IMR-90 (cell line): ENCODE data around the gene OR1L8. TPM values are rescaled to one million over a fixed set of nuclear protein-coding genes. Genes with fewer than 3 reads are reported as not detected.

Source experiments
- ATAC-seq: fragments of 200-7000 bp; cut with Tn5 transposase; 2 replicates; pipeline ENCODE4 v1.9.1; 2020; ENCODE audit warnings: low read depth, mild to moderate bottlenecking, moderate library complexity
- BruUV-seq: library from RNA; stranded (reverse); fragments of 400-500 nt; replicated peaks from 2 replicates; lab custom pipeline; 2021; lab: Mats Ljungman, UMichigan
- CTCF ChIA-PET: fragments of 300-600 bp; formaldehyde crosslinking; extraction: SDS; loops from one replicate; lab custom pipeline; 2021; ENCODE audit warnings: antibody characterized with exemption; lab: Yijun Ruan, JAX
- POLR2A ChIA-PET: fragments of 300-600 bp; sonication (Branson Sonifier 250); formaldehyde crosslinking; loops from one replicate; lab custom pipeline; 2022; ENCODE audit warnings: antibody characterized with exemption; ENCODE audit not compliant: unreplicated experiment; lab: Charles Lee
- DNase-seq: peaks from one replicate; pipeline ENCODE4 v3.0.0; 2013
- H2AFZ ChIP-seq: replicated peaks from 2 replicates; pipeline ENCODE3; 2013; ENCODE audit warnings: low read length, mild to moderate bottlenecking; ENCODE audit not compliant: poor library complexity
- H2AK5ac ChIP-seq: 2 replicates; pipeline ENCODE4 v1.6.1; 2013; ENCODE audit warnings: low read depth, low read length, inconsistent platforms
- H2AK9ac ChIP-seq: replicated peaks from 2 replicates; pipeline ENCODE3; 2013; ENCODE audit warnings: mild to moderate bottlenecking, low read depth, low read length, moderate library complexity; ENCODE audit not compliant: poor library complexity
- H2BK120ac ChIP-seq: 2 replicates; pipeline ENCODE4 v1.6.1; 2013; ENCODE audit warnings: low read depth, low read length, inconsistent platforms
- H2BK15ac ChIP-seq: 3 replicates; pipeline ENCODE4 v1.6.1; 2013; ENCODE audit warnings: low read depth, low read length, inconsistent platforms
- H2BK20ac ChIP-seq: 2 replicates; pipeline ENCODE4 v1.6.1; 2013; ENCODE audit warnings: low read depth, mild to moderate bottlenecking, inconsistent platforms, low read length, moderate library complexity
- H2BK5ac ChIP-seq: 2 replicates; pipeline ENCODE4 v1.6.1; 2013; ENCODE audit warnings: mild to moderate bottlenecking, low read depth, low read length, inconsistent platforms; ENCODE audit not compliant: poor library complexity, severe bottlenecking
- H3K14ac ChIP-seq: replicated peaks from 2 replicates; pipeline ENCODE4 v1.6.1; 2013; ENCODE audit warnings: low read depth, low read length, inconsistent platforms
- H3K18ac ChIP-seq: 2 replicates; pipeline ENCODE4 v1.6.1; 2013; ENCODE audit warnings: low read depth, low read length, control low read depth
- H3K23ac ChIP-seq: 2 replicates; pipeline ENCODE4 v1.6.1; 2013; ENCODE audit warnings: low read depth, low read length, inconsistent platforms
- H3K27ac ChIP-seq: 2 replicates; pipeline ENCODE4 v1.5.1; 2013; ENCODE audit warnings: mild to moderate bottlenecking, control low read depth, low read length; ENCODE audit not compliant: insufficient read depth
- H3K27me3 ChIP-seq: 2 replicates; pipeline ENCODE4 v1.6.1; 2013; ENCODE audit warnings: low read length; ENCODE audit not compliant: control insufficient read depth, insufficient read depth
- H3K36me3 ChIP-seq: 2 replicates; pipeline ENCODE4 v1.6.1; 2013; ENCODE audit warnings: low read length, mixed read lengths; ENCODE audit not compliant: control insufficient read depth, insufficient read depth
- H3K4ac ChIP-seq: 2 replicates; pipeline ENCODE4 v1.6.1; 2013; ENCODE audit warnings: low read depth, low read length, inconsistent platforms
- H3K4me1 ChIP-seq: 2 replicates; pipeline ENCODE4 v1.6.1; 2013; ENCODE audit warnings: low read length, mixed read lengths; ENCODE audit not compliant: control insufficient read depth, insufficient read depth
- H3K4me2 ChIP-seq: 2 replicates; pipeline ENCODE4 v1.6.1; 2013; ENCODE audit warnings: low read depth, mild to moderate bottlenecking, control low read depth, low read length, moderate library complexity
- H3K4me3 ChIP-seq: 2 replicates; pipeline ENCODE4 v1.5.1; 2013; ENCODE audit warnings: low read depth, mild to moderate bottlenecking, control low read depth, low read length, moderate library complexity; ENCODE audit not compliant: insufficient read depth
- H3K56ac ChIP-seq: 2 replicates; pipeline ENCODE4 v1.6.1; 2013; ENCODE audit warnings: low read length, inconsistent platforms; ENCODE audit not compliant: insufficient read depth; ENCODE audit errors: extremely low read depth
- H3K79me1 ChIP-seq, 2 experiments: 2 replicates each; pipeline ENCODE4 v1.6.1; 2013; ENCODE audit warnings: low read length in 2 of 2, inconsistent platforms in 1 of 2, low read depth in 1 of 2
- H3K9ac ChIP-seq: 2 replicates; pipeline ENCODE4 v1.6.1; 2013; ENCODE audit warnings: low read depth, low read length, control low read depth
- H3K9me1 ChIP-seq: 2 replicates; pipeline ENCODE4 v1.6.1; 2013; ENCODE audit warnings: low read length, inconsistent platforms; ENCODE audit not compliant: insufficient read depth
- H3K9me3 ChIP-seq: 2 replicates; pipeline ENCODE4 v1.6.1; 2013; ENCODE audit warnings: low read length; ENCODE audit not compliant: control insufficient read depth, insufficient read depth
- H4K20me1 ChIP-seq: 2 replicates; pipeline ENCODE4 v1.6.1; 2013; ENCODE audit warnings: low read length, inconsistent platforms; ENCODE audit not compliant: insufficient read depth
- H4K5ac ChIP-seq: 2 replicates; pipeline ENCODE4 v1.6.1; 2013; ENCODE audit warnings: mild to moderate bottlenecking, low read depth, low read length, control low read depth
- H4K8ac ChIP-seq, 2 experiments: 2 replicates each; pipeline ENCODE4 v1.6.1; 2013; ENCODE audit warnings: low read depth in 2 of 2, low read length in 2 of 2, control low read depth in 1 of 2, inconsistent platforms in 1 of 2
- H4K91ac ChIP-seq: 2 replicates; pipeline ENCODE4 v1.6.1; 2013; ENCODE audit warnings: low read depth, low read length, inconsistent platforms; ENCODE audit not compliant: insufficient read depth
- BHLHE40 ChIP-seq: fragments of 150-350 bp; IDR thresholded peaks from 2 replicates; pipeline ENCODE4 v1.6.1; 2016; ENCODE audit warnings: mild to moderate bottlenecking, low read depth, low read length
- CEBPB ChIP-seq: IDR thresholded peaks from 2 replicates; pipeline ENCODE4 v1.6.1; 2012; ENCODE audit warnings: low read depth, low read length, improper control_type of control experiment
- MAFK ChIP-seq: IDR thresholded peaks from 2 replicates; pipeline ENCODE4 v1.6.1; 2012; ENCODE audit warnings: low read depth, low read length, improper control_type of control experiment
- MAZ ChIP-seq: IDR thresholded peaks from 2 replicates; pipeline ENCODE4 v1.6.1; 2012; ENCODE audit warnings: low read depth, mild to moderate bottlenecking, low read length, improper control_type of control experiment, moderate library complexity, borderline replicate concordance
- MXI1 ChIP-seq: IDR thresholded peaks from 2 replicates; pipeline ENCODE4 v1.6.1; 2012; ENCODE audit warnings: low read depth, mild to moderate bottlenecking, low read length, moderate library complexity, borderline replicate concordance
- NFE2L2 ChIP-seq: fragments of 150-350 bp; IDR thresholded peaks from 2 replicates; pipeline ENCODE4 v1.6.1; 2016; ENCODE audit warnings: low read depth, mild to moderate bottlenecking, low read length
- POLR2A ChIP-seq: IDR thresholded peaks from 2 replicates; pipeline ENCODE4 v1.6.1; 2012; ENCODE audit warnings: mild to moderate bottlenecking, low read depth, low read length
- RAD21 ChIP-seq: IDR thresholded peaks from 2 replicates; pipeline ENCODE4 v1.6.1; 2012; ENCODE audit warnings: low read length, improper control_type of control experiment
- RCOR1 ChIP-seq: IDR thresholded peaks from 2 replicates; pipeline ENCODE4 v1.6.1; 2012; ENCODE audit warnings: mild to moderate bottlenecking, low read length, improper control_type of control experiment; ENCODE audit not compliant: insufficient replicate concordance
- RFX5 ChIP-seq: IDR thresholded peaks from 2 replicates; pipeline ENCODE4 v1.8.0; 2012; ENCODE audit warnings: low read depth, mild to moderate bottlenecking, low read length, moderate library complexity
- WGBS, 2 experiments: methylation state at CpG; one replicate each; pipeline versions ENCODE4 v1.1.5 to v1.1.7; 2013; ENCODE audit warnings: missing lambda C conversion rate in 2 of 2; ENCODE audit not compliant: insufficient read length in 1 of 2; ENCODE audit errors: extremely low coverage in 2 of 2; 5-methylcytosine and 5-hydroxymethylcytosine counted together
- dilution Hi-C: fragments of 300-500 bp; cut with HindIII; formaldehyde crosslinking; loops from one replicate; pipeline ENCODE4 v1.14.3; 2018; ENCODE audit warnings: low sequenced_read_pairs; ENCODE audit not compliant: unreplicated experiment
- in situ Hi-C: fragments of 300-500 bp; cut with MboI; formaldehyde crosslinking; loops from 3 replicates; pipeline ENCODE4 v1.14.3; 2019; ENCODE audit warnings: low sequenced_read_pairs, inconsistent platforms, mixed read lengths
- intact Hi-C: fragments of 100-400 bp; cut with micrococcal nuclease; formaldehyde crosslinking; loops from 2 replicates; pipeline ENCODE4 v1.10.0; 2022
- polyA plus RNA-seq, 3 experiments: library from polyadenylated mRNA; depleted of rRNA; stranded (reverse); fragments of >200 nt; gene quantifications; 2 replicates each; pipeline ENCODE4 v1.2.3, GENCODE V29; 2012; ENCODE audit warnings: low replicate concordance in 1 of 3
- total RNA-seq: library from RNA; depleted of rRNA; stranded (reverse); fragments of >200 nt; gene quantifications from 2 replicates; pipeline ENCODE4 v1.2.3, GENCODE V29; 2012
- TF ChIP-seq, protein P1 (sequence below): fragments of 150-350 bp; IDR thresholded peaks from 2 replicates; pipeline ENCODE4 v1.6.1; 2016; ENCODE audit warnings: low read depth, mild to moderate bottlenecking, low read length, moderate library complexity, borderline replicate concordance
- TF ChIP-seq, protein P2 (sequence below): fragments of 150-350 bp; IDR thresholded peaks from 2 replicates; pipeline ENCODE4 v1.6.1; 2017; ENCODE audit warnings: mild to moderate bottlenecking, antibody characterized with exemption, low read length, low read depth

Gene OR1L8
- total and polyA plus RNA-seq, 2 of the 4 experiments (the other 2 are of a cell fraction), result not detected

DNA sequence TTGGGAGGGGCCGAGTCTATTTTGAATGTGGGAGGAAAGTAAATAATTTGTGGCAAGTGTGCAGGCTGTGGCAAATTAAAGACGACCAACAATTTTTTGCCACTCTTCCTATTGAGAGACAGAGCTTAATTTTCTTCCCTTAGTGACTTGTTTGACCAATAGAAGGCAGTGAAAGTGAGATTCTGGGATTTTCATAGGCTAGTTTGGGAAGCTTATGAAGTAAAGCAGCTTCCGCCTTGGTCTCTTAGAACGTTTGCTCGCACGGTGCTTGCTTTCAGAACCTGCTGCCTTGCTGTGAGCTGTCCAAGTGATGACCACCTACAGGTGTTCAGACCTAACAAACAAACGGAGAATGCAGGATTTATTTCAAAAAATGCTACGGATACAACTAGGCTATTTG, 37.0 kb downstream of the OR1L8 start:
- no peak overlapping the region for H3K18ac ChIP-seq
- no peaks in the 10 kb centered on the region for H3K9me1 ChIP-seq
- no peak overlapping the region for H2BK5ac ChIP-seq
- H3K79me1 ChIP-seq, result no peaks in the 10 kb centered on the region
- H3K14ac ChIP-seq, result no peak overlapping the region
- no peak overlapping the region for H4K91ac ChIP-seq
- WGBS, 2 experiments, result no CpG with 5 or more reads among the region's 8 CpGs
- H3K4ac ChIP-seq, result no peak overlapping the region
- dilution Hi-C loops (no loop called here), in situ Hi-C loops (no loop called here), intact Hi-C loops (no loop called here)
- TF ChIP-seq, protein P1, sequence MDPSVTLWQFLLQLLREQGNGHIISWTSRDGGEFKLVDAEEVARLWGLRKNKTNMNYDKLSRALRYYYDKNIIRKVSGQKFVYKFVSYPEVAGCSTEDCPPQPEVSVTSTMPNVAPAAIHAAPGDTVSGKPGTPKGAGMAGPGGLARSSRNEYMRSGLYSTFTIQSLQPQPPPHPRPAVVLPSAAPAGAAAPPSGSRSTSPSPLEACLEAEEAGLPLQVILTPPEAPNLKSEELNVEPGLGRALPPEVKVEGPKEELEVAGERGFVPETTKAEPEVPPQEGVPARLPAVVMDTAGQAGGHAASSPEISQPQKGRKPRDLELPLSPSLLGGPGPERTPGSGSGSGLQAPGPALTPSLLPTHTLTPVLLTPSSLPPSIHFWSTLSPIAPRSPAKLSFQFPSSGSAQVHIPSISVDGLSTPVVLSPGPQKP, result no peak
- TF ChIP-seq RCOR1 (no peak), MXI1 (no peak), POLR2A (no peak), MAZ (no peak), CEBPB (no peak), NFE2L2 (no peak), RFX5 (no peak), RAD21 (no peak), MAFK (no peak), BHLHE40 (no peak)
- TF ChIP-seq, protein P2, sequence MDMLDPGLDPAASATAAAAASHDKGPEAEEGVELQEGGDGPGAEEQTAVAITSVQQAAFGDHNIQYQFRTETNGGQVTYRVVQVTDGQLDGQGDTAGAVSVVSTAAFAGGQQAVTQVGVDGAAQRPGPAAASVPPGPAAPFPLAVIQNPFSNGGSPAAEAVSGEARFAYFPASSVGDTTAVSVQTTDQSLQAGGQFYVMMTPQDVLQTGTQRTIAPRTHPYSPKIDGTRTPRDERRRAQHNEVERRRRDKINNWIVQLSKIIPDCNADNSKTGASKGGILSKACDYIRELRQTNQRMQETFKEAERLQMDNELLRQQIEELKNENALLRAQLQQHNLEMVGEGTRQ, result no peak
- H2BK20ac ChIP-seq, result no peak overlapping the region
- ATAC-seq (no peak), DNase-seq (no peak)
- no peak overlapping the region for H4K5ac ChIP-seq
- ChIA-PET CTCF (interaction anchor here (0.9 kb wide), 1 partner anchor 35 kb away, joined by 3 read pairs; the partner anchor contains the start of gene OR1J2), POLR2A (no interaction called here)
- no peak overlapping the region for H3K4me3 ChIP-seq
- no peaks in the 10 kb centered on the region for H3K27me3 ChIP-seq
- no peak overlapping the region for H2BK120ac ChIP-seq
- H2AFZ ChIP-seq, result no peak overlapping the region
- no peaks in the 10 kb centered on the region for H3K4me1 ChIP-seq
- no peak overlapping the region for H2AK9ac ChIP-seq
- no peak overlapping the region for H4K8ac ChIP-seq
- H3K4me2 ChIP-seq, result no peak overlapping the region
- no peak overlapping the region for H2BK15ac ChIP-seq
- H3K9ac ChIP-seq, result no peak overlapping the region
- no peak overlapping the region for H3K27ac ChIP-seq
- no TSS peak for BruUV-seq
- no peaks in the 10 kb centered on the region for H3K36me3 ChIP-seq
- H4K20me1 ChIP-seq, result no peaks in the 10 kb centered on the region
- H3K23ac ChIP-seq, result no peak overlapping the region
- H2AK5ac ChIP-seq, result no peak overlapping the region
- H3K9me3 ChIP-seq, result no peaks in the 10 kb centered on the region
- H3K56ac ChIP-seq, result no peak overlapping the region
